Mesendoderm (in vitro differentiated cells): ENCODE measurements around the gene ARMH4.

Source experiments
- DNase-seq: peaks from one replicate; pipeline ENCODE4 v3.0.0; 2013
- H2AK5ac ChIP-seq: 2 replicates; pipeline ENCODE4 v1.6.1; 2013; ENCODE audit warnings: low read length, inconsistent platforms
- H2BK120ac ChIP-seq: 2 replicates; pipeline ENCODE4 v1.6.1; 2013; ENCODE audit warnings: low read depth, mild to moderate bottlenecking, low read length, moderate library complexity, mixed read lengths
- H2BK15ac ChIP-seq: replicated peaks from 2 replicates; pipeline ENCODE4 v1.6.1; 2013; ENCODE audit warnings: low read depth, mild to moderate bottlenecking, moderate library complexity
- H2BK5ac ChIP-seq: 2 replicates; pipeline ENCODE4 v1.6.1; 2013; ENCODE audit warnings: low read length, inconsistent platforms
- H3K18ac ChIP-seq: 2 replicates; pipeline ENCODE4 v1.6.1; 2013; ENCODE audit warnings: mild to moderate bottlenecking, low read length, mixed read lengths
- H3K23ac ChIP-seq: one replicate; pipeline ENCODE4 v1.6.1; 2013; ENCODE audit warnings: low read length
- H3K27ac ChIP-seq: 2 replicates; pipeline ENCODE4 v1.5.1; 2013; ENCODE audit warnings: low read depth, mild to moderate bottlenecking, inconsistent platforms, low read length, moderate library complexity
- H3K27me3 ChIP-seq: 2 replicates; pipeline ENCODE4 v1.6.1; 2013; ENCODE audit warnings: low read length, control low read depth, mild to moderate bottlenecking, inconsistent platforms; ENCODE audit not compliant: insufficient read depth, poor library complexity
- H3K36me3 ChIP-seq: 2 replicates; pipeline ENCODE4 v1.6.1; 2013; ENCODE audit warnings: low read length, inconsistent platforms; ENCODE audit not compliant: control insufficient read depth, insufficient read depth
- H3K4ac ChIP-seq: one replicate; pipeline ENCODE4 v1.6.1; 2013; ENCODE audit warnings: low read depth, mild to moderate bottlenecking, low read length, moderate library complexity
- H3K4me1 ChIP-seq: 2 replicates; pipeline ENCODE4 v1.6.1; 2013; ENCODE audit warnings: low read depth, low read length, inconsistent platforms; ENCODE audit not compliant: control insufficient read depth
- H3K4me2 ChIP-seq: 2 replicates; pipeline ENCODE4 v1.6.1; 2013; ENCODE audit warnings: low read length
- H3K4me3 ChIP-seq: 2 replicates; pipeline ENCODE4 v1.5.1; 2013; ENCODE audit warnings: mild to moderate bottlenecking, low read length
- H3K56ac ChIP-seq: one replicate; pipeline ENCODE4 v1.6.1; 2013; ENCODE audit warnings: low read length
- H3K79me1 ChIP-seq: 2 replicates; pipeline ENCODE4 v1.6.1; 2013; ENCODE audit warnings: low read length, inconsistent platforms
- H3K79me2 ChIP-seq: 2 replicates; pipeline ENCODE4 v1.6.1; 2013; ENCODE audit warnings: mild to moderate bottlenecking, low read length; ENCODE audit not compliant: control insufficient read depth, insufficient read depth
- H3K9ac ChIP-seq: 2 replicates; pipeline ENCODE4 v1.6.1; 2013; ENCODE audit warnings: low read length, inconsistent platforms
- H4K5ac ChIP-seq: one replicate; pipeline ENCODE4 v1.6.1; 2013; ENCODE audit warnings: low read length
- H4K8ac ChIP-seq: one replicate; pipeline ENCODE4 v1.6.1; 2013; ENCODE audit warnings: low read depth, mild to moderate bottlenecking, control low read depth, low read length, moderate library complexity
- WGBS: extraction: QIAGEN DNeasy Blood & Tissue Kit; methylation state at CpG from one replicate; pipeline ENCODE4 v1.1.7; 2013; ENCODE audit warnings: low lambda C conversion rate, missing lambda C conversion rate; ENCODE audit not compliant: insufficient coverage; ENCODE audit errors: extremely low coverage; 5-methylcytosine and 5-hydroxymethylcytosine counted together

Gene ARMH4

GRCh38 chr14:58068306-58068705, 83.7 kb downstream of the ARMH4 start:
- no peak overlapping the region for H2BK5ac ChIP-seq
- H2BK15ac ChIP-seq: no peak overlapping the region
- H3K56ac ChIP-seq: no peak overlapping the region
- H3K4me3 ChIP-seq: no peak overlapping the region
- no peak for DNase-seq
- H3K4me1 ChIP-seq: no peaks in the 10 kb centered on the region
- no peaks in the 10 kb centered on the region for H3K79me2 ChIP-seq
- no peak overlapping the region for H3K4me2 ChIP-seq
- WGBS: no CpG with 5 or more reads among the region's 1 CpG
- H3K27ac ChIP-seq: no peak overlapping the region
- H3K9ac ChIP-seq: no peak overlapping the region
- H2BK120ac ChIP-seq: no peak overlapping the region
- no peak overlapping the region for H3K18ac ChIP-seq
- H3K4ac ChIP-seq: no peak overlapping the region
- no peak overlapping the region for H4K8ac ChIP-seq
- no peak overlapping the region for H2AK5ac ChIP-seq
- no peak overlapping the region for H4K5ac ChIP-seq
- H3K36me3 ChIP-seq: no peaks in the 10 kb centered on the region
- H3K23ac ChIP-seq: no peak overlapping the region
- H3K79me1 ChIP-seq: no peaks in the 10 kb centered on the region
- no peaks in the 10 kb centered on the region for H3K27me3 ChIP-seq

DNA sequence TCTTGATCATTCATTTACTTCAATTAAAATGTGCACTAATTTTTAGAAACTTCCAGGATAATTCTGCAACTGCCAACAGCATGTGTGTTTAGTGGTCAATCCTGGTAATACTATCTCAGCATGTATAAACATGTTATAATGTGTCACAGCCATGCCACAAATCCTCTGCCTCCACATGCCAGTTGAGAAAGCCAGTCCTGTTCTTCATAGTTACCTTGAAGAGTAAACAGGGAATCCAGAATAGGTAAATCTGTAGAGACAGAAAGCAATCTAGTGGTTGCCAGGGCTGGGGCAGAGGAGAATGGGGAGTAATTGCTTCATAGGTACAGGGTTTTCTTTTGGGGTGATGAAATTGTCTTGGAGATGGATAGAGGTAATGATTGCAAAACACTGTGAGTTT, 85.9 kb downstream of the ARMH4 start:
- Histone ChIP-seq H3K23ac (no peak overlapping the region), H3K18ac (no peak overlapping the region), H3K56ac (no peak overlapping the region), H3K4me3 (no peak overlapping the region), H4K8ac (no peak overlapping the region), H2AK5ac (no peak overlapping the region), H2BK15ac (no peak overlapping the region), H3K4me2 (no peak overlapping the region), H3K79me1 (no peaks in the 10 kb centered on the region), H3K27me3 (no peaks in the 10 kb centered on the region), H2BK120ac (no peak overlapping the region), H4K5ac (no peak overlapping the region), H3K36me3 (no peaks in the 10 kb centered on the region), H3K4me1 (peaks cover 5% of the 10 kb centered on the region), H3K79me2 (no peaks in the 10 kb centered on the region), H3K27ac (no peak overlapping the region), H3K4ac (no peak overlapping the region), H3K9ac (no peak overlapping the region), H2BK5ac (no peak overlapping the region)
- DNase-seq: no peak

- Histone ChIP-seq H3K36me3 (no peaks in the 10 kb centered on the region), H3K27ac (no peak overlapping the region), H2BK15ac (no peak overlapping the region), H3K18ac (no peak overlapping the region), H4K5ac (no peak overlapping the region), H3K4me3 (no peak overlapping the region), H3K79me1 (no peaks in the 10 kb centered on the region), H2AK5ac (no peak overlapping the region), H4K8ac (no peak overlapping the region), H3K9ac (no peak overlapping the region), H3K4me1 (peaks cover 12% of the 10 kb centered on the region), H3K4me2 (no peak overlapping the region), H3K27me3 (no peaks in the 10 kb centered on the region), H2BK120ac (no peak overlapping the region), H3K4ac (no peak overlapping the region), H3K79me2 (no peaks in the 10 kb centered on the region), H3K56ac (no peak overlapping the region), H3K23ac (no peak overlapping the region), H2BK5ac (no peak overlapping the region)
- WGBS: no CpG with 5 or more reads among the region's 4 CpGs
- DNase-seq: no peak
Measured at GRCh38 chr14:58061581-58061980, 90.4 kb downstream of the ARMH4 start.

GRCh38 chr14:58060898-58061297, 91.1 kb downstream of the ARMH4 start:
- Histone ChIP-seq H3K56ac (no peak overlapping the region), H2AK5ac (no peak overlapping the region), H3K27me3 (no peaks in the 10 kb centered on the region), H3K18ac (no peak overlapping the region), H4K5ac (no peak overlapping the region), H3K4me1 (peaks cover 12% of the 10 kb centered on the region), H3K4me3 (no peak overlapping the region), H3K23ac (no peak overlapping the region), H2BK5ac (no peak overlapping the region), H3K27ac (no peak overlapping the region), H3K4me2 (no peak overlapping the region), H3K4ac (no peak overlapping the region), H4K8ac (no peak overlapping the region), H2BK15ac (no peak overlapping the region), H3K36me3 (no peaks in the 10 kb centered on the region), H2BK120ac (no peak overlapping the region), H3K79me2 (no peaks in the 10 kb centered on the region), H3K79me1 (no peaks in the 10 kb centered on the region), H3K9ac (no peak overlapping the region)
- no CpG with 5 or more reads among the region's 4 CpGs for WGBS
- DNase-seq: peak; percentile 61

- no CpG with 5 or more reads among the region's 3 CpGs for WGBS
- no peak overlapping the region for H3K56ac ChIP-seq
Measured at GRCh38 chr14:58060077-58060476, 91.9 kb downstream of the ARMH4 start.

GRCh38 chr14:58059126-58059525, 92.9 kb downstream of the ARMH4 start:
- no CpG with 5 or more reads among the region's 3 CpGs for WGBS
- no peak for DNase-seq
- Histone ChIP-seq H3K4me2 (no peak overlapping the region), H3K9ac (no peak overlapping the region), H3K18ac (no peak overlapping the region), H2BK15ac (no peak overlapping the region), H3K56ac (no peak overlapping the region), H3K4me1 (peaks cover 12% of the 10 kb centered on the region), H4K8ac (no peak overlapping the region), H3K4ac (no peak overlapping the region), H4K5ac (no peak overlapping the region), H2BK5ac (no peak overlapping the region), H2AK5ac (no peak overlapping the region), H3K27ac (no peak overlapping the region), H2BK120ac (no peak overlapping the region), H3K27me3 (no peaks in the 10 kb centered on the region), H3K23ac (no peak overlapping the region), H3K4me3 (no peak overlapping the region), H3K36me3 (no peaks in the 10 kb centered on the region), H3K79me1 (no peaks in the 10 kb centered on the region), H3K79me2 (no peaks in the 10 kb centered on the region)

More at GRCh38 chr14:58060077-58060476, 91.9 kb downstream of the ARMH4 start:
- Histone ChIP-seq H3K36me3 (no peaks in the 10 kb centered on the region), H3K18ac (no peak overlapping the region), H3K79me2 (no peaks in the 10 kb centered on the region), H4K5ac (no peak overlapping the region), H3K4me3 (no peak overlapping the region), H2BK5ac (no peak overlapping the region), H3K27me3 (no peaks in the 10 kb centered on the region), H3K79me1 (no peaks in the 10 kb centered on the region), H3K4me1 (peaks cover 12% of the 10 kb centered on the region), H2BK15ac (no peak overlapping the region), H2AK5ac (no peak overlapping the region), H2BK120ac (no peak overlapping the region), H4K8ac (no peak overlapping the region), H3K9ac (no peak overlapping the region), H3K23ac (no peak overlapping the region), H3K4me2 (no peak overlapping the region), H3K4ac (no peak overlapping the region), H3K27ac (no peak overlapping the region)
- no peak for DNase-seq
